Muscle of back (tissue), 11 donors: ENCODE data around the gene UBE4A. TPM values are rescaled to one million over a fixed set of nuclear protein-coding genes. Genes with fewer than 3 reads are reported as not detected.
"Not testable (repeated sequence)": the region's sequence is repeated elsewhere in the genome, so short reads cannot be mapped to it uniquely, and the experiment has no call there.

Source experiments
- DNase-seq, 3 donors: peaks; one replicate each; pipeline versions ENCODE4 v3.0.0 to v3.0.0-alpha.2; 2013
- polyA plus RNA-seq, 10 donors: library from polyadenylated mRNA; unstranded; fragments of 120-200 nt; gene quantifications; one replicate each; pipeline ENCODE4 v1.2.1, GENCODE V29; 2013; ENCODE audit not compliant: insufficient read length in 10 of 10

The UBE4A gene
- polyA plus RNA-seq, 10 donors, result 16.4 to 28.0 (median 23.8) TPM

- peak; percentile 88 to 97 (median 92) for DNase-seq
These were observed 41.9 kb downstream of the UBE4A start, which contains the start of gene ATP5MG for GRCh38 chr11:118401151-118401879. ATP5MG (plus strand) TSS chr11:118401606; CDS start chr11:118401666, 60 bp downstream.

- peak in 1 of 3 donors; percentile 18 for DNase-seq
These were observed 42.6 kb downstream of the UBE4A start for GRCh38 chr11:118401880-118402590.

- not testable (repeated sequence) for DNase-seq
These were observed 43.2 kb downstream of the UBE4A start for GRCh38 chr11:118402594-118402993.

GRCh38 chr11:118406599-118407166 lies 47.3 kb downstream of the UBE4A start:
- DNase-seq, result no peak

- no peak for DNase-seq
These were observed 50.8 kb downstream of the UBE4A start for GRCh38 chr11:118410055-118410745.

GRCh38 chr11:118411530-118411929 lies 52.1 kb downstream of the UBE4A start:
- no peak for DNase-seq

GRCh38 chr11:118412921-118413320 lies 53.5 kb downstream of the UBE4A start:
- DNase-seq, result no peak

GRCh38 chr11:118415062-118415738 lies 55.8 kb downstream of the UBE4A start:
- no peak for DNase-seq

- DNase-seq, result peak in 1 of 3 donors; percentile 71
These were observed 56.3 kb downstream of the UBE4A start for GRCh38 chr11:118415739-118416068.

- not testable (repeated sequence) for DNase-seq
These were observed 57.5 kb downstream of the UBE4A start for GRCh38 chr11:118416900-118417299.

- no peak for DNase-seq
These were observed 58.4 kb downstream of the UBE4A start for GRCh38 chr11:118417801-118418200.

- DNase-seq, result no peak
These were observed 59.4 kb downstream of the UBE4A start for GRCh38 chr11:118418766-118419165.

- no peak for DNase-seq
These were observed 68.3 kb downstream of the UBE4A start for GRCh38 chr11:118427707-118428106.

GRCh38 chr11:118430956-118431355 lies 71.6 kb downstream of the UBE4A start:
- DNase-seq, result no peak

GRCh38 chr11:118434123-118434552 lies 74.7 kb downstream of the UBE4A start:
- DNase-seq, result no peak

- peak; percentile 33 to 80 (median 55) for DNase-seq
These were observed 75.3 kb downstream of the UBE4A start for GRCh38 chr11:118434553-118435289.

- DNase-seq, result peak; percentile 48 to 91 (median 54)
These were observed 76.0 kb downstream of the UBE4A start for GRCh38 chr11:118435290-118435892.

GRCh38 chr11:118435893-118436624 lies 76.7 kb downstream of the UBE4A start, which contains the start of gene KMT2A:
KMT2A (plus strand) TSS chr11:118436492; CDS start chr11:118436513, 21 bp downstream.
- peak; percentile 97 to 99 (median 99) for DNase-seq

GRCh38 chr11:118436639-118437207 lies 77.3 kb downstream of the UBE4A start:
- peak in 2 of 3 donors; percentile 34 to 71 for DNase-seq
